GM12875 (cell line): Measurements from ENCODE around the gene MAP3K3.

ENCODE experiments used
- H3K4me3 ChIP-seq: one replicate; pipeline ENCODE4 v1.5.1; 2011; ENCODE audit warnings: low read depth, low read length, control low read depth
- TF ChIP-seq, protein P1 (sequence below): IDR thresholded peaks from 2 replicates; pipeline ENCODE4 v1.5.1; 2011; ENCODE audit warnings: low read depth, mild to moderate bottlenecking, control low read depth, inconsistent platforms, low read length, moderate library complexity, borderline replicate concordance; ENCODE audit not compliant: insufficient read depth

Gene MAP3K3

GRCh38 chr17:63621229-63621683 lies 961 bp upstream of the MAP3K3 start:
- TF ChIP-seq, protein P1, sequence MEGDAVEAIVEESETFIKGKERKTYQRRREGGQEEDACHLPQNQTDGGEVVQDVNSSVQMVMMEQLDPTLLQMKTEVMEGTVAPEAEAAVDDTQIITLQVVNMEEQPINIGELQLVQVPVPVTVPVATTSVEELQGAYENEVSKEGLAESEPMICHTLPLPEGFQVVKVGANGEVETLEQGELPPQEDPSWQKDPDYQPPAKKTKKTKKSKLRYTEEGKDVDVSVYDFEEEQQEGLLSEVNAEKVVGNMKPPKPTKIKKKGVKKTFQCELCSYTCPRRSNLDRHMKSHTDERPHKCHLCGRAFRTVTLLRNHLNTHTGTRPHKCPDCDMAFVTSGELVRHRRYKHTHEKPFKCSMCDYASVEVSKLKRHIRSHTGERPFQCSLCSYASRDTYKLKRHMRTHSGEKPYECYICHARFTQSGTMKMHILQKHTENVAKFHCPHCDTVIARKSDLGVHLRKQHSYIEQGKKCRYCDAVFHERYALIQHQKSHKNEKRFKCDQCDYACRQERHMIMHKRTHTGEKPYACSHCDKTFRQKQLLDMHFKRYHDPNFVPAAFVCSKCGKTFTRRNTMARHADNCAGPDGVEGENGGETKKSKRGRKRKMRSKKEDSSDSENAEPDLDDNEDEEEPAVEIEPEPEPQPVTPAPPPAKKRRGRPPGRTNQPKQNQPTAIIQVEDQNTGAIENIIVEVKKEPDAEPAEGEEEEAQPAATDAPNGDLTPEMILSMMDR: no peak
- H3K4me3 ChIP-seq: peak overlapping the region; percentile 77

DNA sequence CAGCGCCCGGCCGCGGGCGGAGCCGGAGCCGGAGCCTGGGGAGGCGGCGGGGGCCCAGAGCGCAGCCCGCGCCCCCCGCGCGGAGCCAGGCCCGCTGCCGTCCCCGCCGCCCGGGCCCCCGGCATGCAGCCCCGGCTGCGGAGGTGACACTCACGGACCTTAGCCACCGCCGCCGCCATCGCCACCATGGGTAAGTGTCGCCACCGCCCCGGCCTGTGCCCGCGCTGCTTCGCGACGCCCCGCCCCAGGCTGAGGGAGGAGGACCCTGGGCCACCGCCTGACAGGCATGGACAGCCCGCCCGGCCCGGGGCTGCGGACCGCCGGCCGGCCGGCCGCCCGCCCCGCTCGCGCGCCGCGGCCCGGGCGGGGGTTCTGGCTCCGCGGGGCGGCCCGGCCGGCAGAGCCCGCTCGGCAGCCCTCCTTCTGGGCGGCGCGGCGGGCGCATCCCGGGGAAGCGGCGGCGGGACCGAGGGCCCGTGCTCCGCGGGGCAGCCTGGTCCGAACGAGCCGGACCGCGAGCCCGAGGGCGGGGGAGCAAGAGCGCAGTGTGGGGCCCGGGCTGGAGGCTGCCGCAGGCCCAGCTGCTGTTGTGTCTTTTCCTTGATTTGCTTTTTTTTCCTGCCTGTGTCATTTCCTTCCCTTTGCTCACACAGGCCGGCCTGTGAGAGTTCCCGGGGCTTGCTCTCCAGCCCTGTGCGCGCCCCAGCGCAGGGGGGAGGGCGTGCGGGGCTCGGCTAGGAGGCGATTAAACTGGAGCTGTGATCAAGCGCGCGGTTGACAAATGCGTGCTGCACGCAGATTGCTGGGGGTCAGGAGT lies 565 bp downstream of the MAP3K3 start:
- H3K4me3 ChIP-seq: peak overlapping the region; percentile 74
- TF ChIP-seq, protein P1: no peak

- TF ChIP-seq, protein P1: no peak
- H3K4me3 ChIP-seq: no peak overlapping the region
These were observed 1.7 kb downstream of the MAP3K3 start for GRCh38 chr17:63623786-63624530.

DNA sequence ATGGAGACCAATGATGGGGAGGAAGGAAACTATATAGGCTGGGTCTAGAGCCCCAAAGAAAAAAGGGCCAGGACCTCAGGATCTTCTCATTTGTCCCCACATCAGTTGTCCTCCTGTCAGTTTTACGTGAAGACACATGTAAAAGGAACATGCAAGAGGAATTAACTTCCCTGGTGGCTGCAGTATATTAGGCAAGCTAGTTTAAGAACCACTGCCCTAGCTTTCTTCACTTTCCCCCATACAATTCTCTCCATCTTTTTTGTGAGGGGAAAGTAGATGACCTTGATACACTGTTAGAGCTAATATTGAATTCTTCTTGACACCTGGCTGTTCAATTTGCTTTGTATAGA lies 2.3 kb downstream of the MAP3K3 start:
- TF ChIP-seq, protein P1: no peak
- H3K4me3 ChIP-seq: no peak overlapping the region

GRCh38 chr17:63626551-63627180 lies 4.4 kb downstream of the MAP3K3 start:
- TF ChIP-seq, protein P1: no peak
- no peak overlapping the region for H3K4me3 ChIP-seq

GRCh38 chr17:63629627-63630026 lies 7.4 kb downstream of the MAP3K3 start:
- H3K4me3 ChIP-seq: no peak overlapping the region
- TF ChIP-seq, protein P1: no peak
